HG02970 (cell line): ENCODE results near the gene LCE3E.
"Not testable (repeated sequence)": the region's sequence is repeated elsewhere in the genome, so short reads cannot be mapped to it uniquely, and the experiment has no call there.

Experiments
- ATAC-seq: cut with Tn5 transposase; IDR thresholded peaks from one replicate; pipeline ENCODE4 v1.9.1; 2021; ENCODE audit warnings: mild to moderate bottlenecking, moderate library complexity, moderate number of reproducible peaks; ENCODE audit not compliant: unreplicated experiment, low FRiP score

Gene LCE3E

DNA sequence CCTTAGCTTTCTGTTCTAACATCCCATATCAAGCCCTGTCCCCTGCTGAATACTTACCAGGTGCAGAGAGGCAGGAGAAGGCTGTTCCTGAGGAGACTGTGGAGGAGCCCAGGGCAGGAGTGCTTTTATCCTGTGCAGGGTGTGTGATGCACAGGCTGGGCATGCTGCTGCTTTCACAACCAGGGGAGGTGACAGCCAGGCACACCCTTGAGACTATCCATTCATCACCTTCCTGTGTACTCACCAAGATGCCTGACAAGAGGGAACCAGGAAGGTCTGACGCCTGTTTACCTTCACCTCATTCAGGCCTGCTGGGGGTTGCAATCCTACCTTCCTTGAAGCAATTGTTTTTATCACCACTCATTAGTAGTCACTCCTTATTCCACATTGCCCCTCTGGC lies at the start of gene LCE3E:
Gene LCE3E, minus strand, starts transcription at position 100 of the 400 bp plus-strand sequence. CDS start 572 bp downstream, outside the sequence.
- no peak for ATAC-seq

GRCh38 chr1:152613511-152613910 lies 46.9 kb upstream of the LCE3E start, which contains the start of gene LCE3B:
Gene LCE3B (plus strand): TSS chr1:152613811. CDS start chr1:152613811, 0 bp downstream.
- ATAC-seq, result no peak

- no peak for ATAC-seq
Observed at GRCh38 chr1:152599934-152600333, 33.4 kb upstream of the LCE3E start, which contains the start of gene LCE3C. Gene LCE3C (plus strand): TSS chr1:152600234. CDS start chr1:152600732, 498 bp downstream.

GRCh38 chr1:152596986-152597385 lies 30.4 kb upstream of the LCE3E start:
- no peak for ATAC-seq

GRCh38 chr1:152585586-152585985 lies 19.0 kb upstream of the LCE3E start:
- no peak for ATAC-seq

GRCh38 chr1:152582647-152583046 lies 16.1 kb upstream of the LCE3E start:
- ATAC-seq, result no peak

GRCh38 chr1:152580433-152580832 lies 13.9 kb upstream of the LCE3E start, which contains the start of gene LCE3D:
Gene LCE3D (minus strand): TSS chr1:152580516. CDS start chr1:152579936, 580 bp downstream.
- no peak for ATAC-seq

DNA sequence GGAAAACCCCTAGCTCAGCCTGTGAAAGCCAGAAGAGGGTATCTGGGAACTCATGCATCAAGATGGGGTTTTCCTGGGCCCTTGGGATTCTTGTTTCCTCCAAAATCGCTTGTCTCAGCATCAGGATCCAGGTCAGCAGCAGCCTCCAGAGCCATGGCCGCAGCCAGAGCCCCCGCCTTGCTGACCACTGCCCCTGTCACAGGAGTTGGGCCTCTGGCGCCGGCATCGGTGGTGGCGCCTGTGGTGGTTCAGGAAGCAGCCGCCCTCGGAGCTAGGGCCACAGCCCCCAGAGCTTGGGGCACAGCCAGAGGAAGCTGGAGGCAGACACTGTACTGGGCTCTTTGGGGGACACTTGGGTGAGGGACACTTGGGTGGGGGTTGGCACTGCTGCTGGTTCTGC lies 12.9 kb upstream of the LCE3E start:
- ATAC-seq, result not testable (repeated sequence)

DNA sequence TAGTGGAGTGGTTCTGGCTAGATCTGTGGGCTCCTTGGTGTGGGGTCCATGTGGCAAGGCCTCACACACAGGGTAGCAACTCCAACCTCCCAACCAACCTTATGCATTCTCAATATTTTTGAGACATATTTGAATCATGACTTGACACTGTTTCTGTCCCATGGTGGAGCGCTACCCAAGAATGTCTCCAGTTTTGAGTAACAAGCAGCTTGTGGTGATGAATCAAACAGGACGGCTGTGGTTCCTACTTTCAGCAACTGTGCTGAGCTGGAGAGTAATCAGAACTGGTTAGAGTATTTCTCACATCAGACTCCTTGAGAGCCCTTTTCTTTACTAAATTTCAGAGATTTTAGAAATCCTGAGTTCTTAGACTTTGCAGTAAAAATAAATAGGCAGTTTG lies 10.6 kb upstream of the LCE3E start:
- no peak for ATAC-seq

DNA sequence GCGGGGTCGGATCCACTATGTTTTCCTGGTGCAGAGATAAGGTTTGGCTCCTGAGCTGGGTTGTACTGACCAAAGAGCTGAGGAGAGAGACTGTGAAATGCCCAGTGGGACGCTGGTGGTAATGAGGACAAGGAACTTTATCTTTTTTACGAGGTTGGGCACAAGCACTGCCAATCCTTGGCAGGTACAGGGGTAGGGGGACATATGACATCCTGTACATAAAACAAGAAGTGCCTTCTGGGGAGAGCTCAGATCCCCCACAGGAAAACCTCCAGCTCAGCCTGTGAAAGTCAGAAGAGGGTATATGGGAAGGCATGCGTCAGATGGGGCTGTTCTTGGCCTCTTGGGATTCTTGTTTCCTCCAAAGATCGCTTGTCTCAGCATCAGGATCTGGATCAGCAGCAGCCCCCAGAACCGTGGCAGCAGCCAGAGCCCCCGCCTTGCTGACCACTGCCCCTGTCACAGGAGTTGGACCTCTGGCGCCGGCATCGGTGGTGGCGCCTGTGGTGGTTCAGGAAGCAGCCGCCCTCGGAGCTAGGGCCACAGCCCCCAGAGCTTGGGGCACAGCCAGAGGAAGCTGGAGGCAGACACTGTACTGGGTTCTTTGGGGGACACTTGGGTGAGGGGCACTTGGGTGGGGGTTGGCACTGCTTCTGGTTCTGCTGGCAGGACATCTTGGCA lies 905 bp downstream of the LCE3E start:
- no peak for ATAC-seq

GRCh38 chr1:152565115-152565514 lies 1.5 kb downstream of the LCE3E start:
- no peak for ATAC-seq

DNA sequence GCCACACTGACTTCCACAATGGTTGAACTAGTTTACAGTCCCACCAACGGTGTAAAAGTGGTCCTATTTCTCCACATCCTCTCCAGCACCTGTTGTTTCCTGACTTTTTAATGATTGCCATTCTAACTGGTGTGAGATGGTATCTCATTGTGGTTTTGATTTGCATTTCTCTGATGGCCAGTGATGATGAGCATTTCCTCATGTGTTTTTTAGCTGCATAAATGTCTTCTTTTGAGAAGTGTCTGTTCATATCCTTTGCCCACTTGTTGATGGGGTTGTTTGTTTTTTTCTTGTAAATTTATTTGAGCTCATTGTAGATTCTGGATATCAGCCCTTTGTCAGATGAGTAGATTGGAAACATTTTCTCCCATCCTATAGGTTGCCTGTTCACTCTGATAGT lies 18.2 kb downstream of the LCE3E start:
- not testable (repeated sequence) for ATAC-seq

GRCh38 chr1:152546704-152547103 lies 19.9 kb downstream of the LCE3E start:
- no peak for ATAC-seq

- no peak for ATAC-seq
Observed at GRCh38 chr1:152543820-152544219, 22.8 kb downstream of the LCE3E start.

- no peak for ATAC-seq
Observed at GRCh38 chr1:152539901-152540300, 26.7 kb downstream of the LCE3E start.

GRCh38 chr1:152537496-152537895 lies 29.1 kb downstream of the LCE3E start:
- ATAC-seq, result no peak

DNA sequence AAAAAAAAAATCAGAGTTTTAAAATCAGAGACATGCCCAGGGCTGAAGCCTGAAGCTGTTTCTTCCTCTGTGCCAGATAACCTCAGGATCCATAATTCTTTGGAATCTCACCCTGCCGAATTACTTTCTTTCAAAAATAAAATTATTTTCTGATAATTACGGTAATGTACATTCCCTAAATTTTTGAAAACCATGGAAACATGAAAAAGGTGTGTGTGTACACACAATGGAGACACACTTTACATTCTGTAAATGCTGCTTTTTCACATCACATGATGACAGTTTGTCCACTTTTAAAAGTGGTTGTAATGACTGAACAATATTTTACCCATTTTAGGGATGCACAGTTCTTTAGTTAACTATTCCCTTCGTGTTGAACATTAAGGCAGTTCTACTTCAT lies 30.8 kb downstream of the LCE3E start:
- ATAC-seq, result no peak

- ATAC-seq, result no peak
Observed at GRCh38 chr1:152533327-152533938, 33.1 kb downstream of the LCE3E start.

DNA sequence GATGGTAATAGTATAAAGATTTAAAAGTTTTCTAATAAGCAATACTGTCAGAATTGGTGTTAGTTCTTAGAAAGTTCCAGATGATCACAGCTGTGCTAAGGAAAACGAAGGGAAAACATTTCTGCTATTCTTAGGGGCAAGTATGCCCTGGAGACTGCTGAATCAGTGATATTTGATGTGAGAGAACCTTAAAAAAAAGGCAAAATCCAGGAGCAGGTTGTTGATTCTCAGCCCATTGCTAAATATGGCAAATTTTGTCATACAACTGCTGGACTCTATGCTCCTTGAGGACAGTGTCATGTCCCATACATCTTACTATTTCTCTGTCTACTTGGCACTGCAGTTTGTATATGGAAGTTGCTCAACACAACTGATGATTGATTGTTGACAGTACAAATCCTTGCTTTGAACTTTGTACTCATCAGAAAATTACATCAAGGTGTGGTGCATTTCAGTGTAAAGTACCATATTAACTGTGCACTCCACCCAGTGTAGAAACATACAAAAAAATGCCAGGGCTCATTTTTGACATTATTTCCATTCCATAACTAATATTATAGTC lies 41.4 kb downstream of the LCE3E start:
- no peak for ATAC-seq

GRCh38 chr1:152520561-152521090 lies 46.0 kb downstream of the LCE3E start:
- ATAC-seq, result no peak

- no peak for ATAC-seq
Observed at GRCh38 chr1:152519851-152520250, 46.7 kb downstream of the LCE3E start.
